Gastrocnemius medialis (tissue), 4 donors: ENCODE results near the gene KIF21B. TPM values are rescaled to one million over a fixed set of nuclear protein-coding genes. Genes with fewer than 3 reads are reported as not detected.

Source experiments
- ATAC-seq, 2 donors: fragments of 150-250 bp; one replicate each; pipeline ENCODE4 v1.9.1; 2016
- DNase-seq, 2 donors: peaks; one replicate each; pipeline ENCODE4 v3.0.0-alpha.2; 2019
- H3K27ac ChIP-seq, 4 donors: fragments of 200-600 bp; sonication (generic); 1 replicate in 1 of 4; 2 replicates in 3 of 4; pipeline ENCODE4 v1.5.1; 2016 to 2018; ENCODE audit warnings: mild to moderate bottlenecking in 2 of 4, moderate library complexity in 1 of 4
- H3K27me3 ChIP-seq, 3 donors: fragments of 200-600 bp; sonication (generic) in 2 of 3; 1 replicate in 1 of 3; 2 replicates in 2 of 3; pipeline versions ENCODE4 v1.5.1 to v1.6.0; 2016 to 2019; ENCODE audit warnings: mild to moderate bottlenecking in 1 of 3, moderate library complexity in 1 of 3
- H3K36me3 ChIP-seq, 2 donors: fragments of 200-600 bp; sonication (generic) in 1 of 2; one replicate each; pipeline ENCODE4 v1.5.1; 2017 to 2018
- H3K4me1 ChIP-seq, 2 donors: fragments of 200-600 bp; sonication (generic) in 1 of 2; one replicate each; pipeline ENCODE4 v1.5.1; 2016 to 2017; ENCODE audit warnings: mild to moderate bottlenecking in 2 of 2
- H3K4me3 ChIP-seq, 4 donors: fragments of 200-600 bp; sonication (generic) in 3 of 4; 1 replicate in 1 of 4; 2 replicates in 3 of 4; pipeline ENCODE4 v1.5.1; 2016 to 2019; ENCODE audit warnings: mild to moderate bottlenecking in 2 of 4
- H3K9me3 ChIP-seq, 3 donors: fragments of 200-600 bp; sonication (generic) in 2 of 3; 1 replicate in 1 of 3; 2 replicates in 2 of 3; pipeline ENCODE4 v1.5.1; 2016 to 2019
- CTCF ChIP-seq, 5 experiments: fragments of 450-650 bp in 3 of 5; fragments of 200-600 bp in 2 of 5; sonication (generic) in 2 of 5; IDR thresholded peaks in 4 of 5; conservative IDR thresholded peaks in 1 of 5; 1 replicate in 4 of 5; 2 replicates in 1 of 5; pipeline ENCODE4 v1.5.1; 2016 to 2019; ENCODE audit warnings: antibody characterized with exemption in 5 of 5, mild to moderate bottlenecking in 3 of 5, moderate library complexity in 3 of 5
- POLR2A ChIP-seq, 2 donors: fragments of 450-650 bp; IDR thresholded peaks; one replicate each; pipeline ENCODE4 v1.6.1; 2017; ENCODE audit warnings: antibody characterized with exemption in 2 of 2, mild to moderate bottlenecking in 2 of 2, moderate library complexity in 2 of 2
- in situ Hi-C, 4 donors: fragments of 200-750 bp; cut with MboI; loops; one replicate each; pipeline versions ENCODE4 v1.15.0 to v1.8.0; 2017; ENCODE audit warnings: low sequenced_read_pairs in 4 of 4
- intact Hi-C: fragments of 100-400 bp; cut with DNase I; formaldehyde crosslinking; loops from one replicate; pipeline ENCODE4 v1.15.1; 2023; ENCODE audit warnings: low total_unique reads
- total RNA-seq, 4 donors: library from RNA; depleted of rRNA; stranded (reverse); fragments of >200 nt; gene quantifications; one replicate each; pipeline versions ENCODE4 v1.1.0 to v1.2.3, GENCODE V29; 2016

KIF21B gene
- total RNA-seq, 4 donors from 2014 or later: 0.23 to 0.49 (median 0.36) TPM

- peaks cover 0 to 13% of the 10 kb centered on the region in 2 donors for H3K4me1 ChIP-seq
- peak overlapping the region in 1 of 4 donors; percentile 18 for H3K27ac ChIP-seq
- in situ Hi-C loops: loop anchor here in 1 of 4 donors (25.0 kb wide), 1 partner anchor 426 kb away; the partner anchor contains the start of gene KIF14
- H3K9me3 ChIP-seq: no peaks in the 10 kb centered on the region
- intact Hi-C loops: no loop called here
- H3K4me3 ChIP-seq: no peak overlapping the region
- TF ChIP-seq POLR2A (IDR thresholded peaks at IDR 0.05) (no peak), CTCF (IDR thresholded peaks at IDR 0.05 in 4 of 5, conservative IDR thresholded peaks at IDR 0.05 in 1 of 5) (no peak)
- DNase-seq: no peak
- ATAC-seq: no peak
- H3K27me3 ChIP-seq: no peaks in the 10 kb centered on the region
- H3K36me3 ChIP-seq: no peaks in the 10 kb centered on the region
Measured at GRCh38 chr1:201038186-201038876, 14.8 kb upstream of the KIF21B start.

DNA sequence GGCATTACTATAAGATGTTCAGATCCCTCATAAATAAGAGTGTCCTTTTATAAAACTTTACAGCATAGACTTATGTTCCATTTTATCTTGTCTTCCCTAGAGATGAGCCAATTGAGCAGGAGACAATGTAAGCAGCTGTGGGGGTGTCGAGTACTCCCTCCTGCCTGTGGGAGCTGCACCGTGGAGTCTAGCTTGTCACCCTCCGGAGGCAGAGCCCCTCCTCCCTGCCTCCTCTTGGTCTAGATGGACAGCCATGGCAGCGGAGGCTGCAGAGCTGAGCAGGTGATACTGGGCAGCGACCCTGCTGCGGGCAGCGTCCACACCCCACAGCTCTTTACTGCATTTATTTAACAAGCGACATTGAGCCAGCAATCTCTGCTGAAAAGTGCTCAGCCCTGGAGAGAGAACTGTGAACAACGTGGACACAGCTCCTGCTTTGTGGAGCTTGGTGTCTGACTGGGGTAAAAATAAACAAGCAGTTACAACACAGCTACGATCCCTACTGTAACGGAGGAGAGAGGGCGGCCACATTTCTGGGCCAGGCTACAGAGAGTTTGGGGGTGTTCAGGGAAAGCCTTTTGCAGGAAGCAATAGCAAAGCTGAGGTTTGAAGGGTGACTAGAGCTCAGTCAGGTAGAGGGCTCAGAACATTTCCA lies 12.8 kb upstream of the KIF21B start:
- Histone ChIP-seq H3K27me3 (no peaks in the 10 kb centered on the region), H3K36me3 (no peaks in the 10 kb centered on the region), H3K4me1 (peaks cover 0 to 7% of the 10 kb centered on the region in 2 donors), H3K9me3 (no peaks in the 10 kb centered on the region), H3K27ac (peak overlapping the region in 3 of 4 donors; percentile 1 to 10 (median 6)), H3K4me3 (no peak overlapping the region)
- in situ Hi-C loops (loop anchor here in 1 of 4 donors (25.0 kb wide), 1 partner anchor 424 kb away; the partner anchor contains the start of gene KIF14), intact Hi-C loops (no loop called here)
- TF ChIP-seq CTCF (IDR thresholded peaks at IDR 0.05 in 4 of 5, conservative IDR thresholded peaks at IDR 0.05 in 1 of 5): no peak
- TF ChIP-seq POLR2A (IDR thresholded peaks at IDR 0.05): no peak
- peak in 1 of 2 donors; percentile 51 for ATAC-seq
- DNase-seq: no peak

- Histone ChIP-seq H3K4me1 (peaks cover 0 to 7% of the 10 kb centered on the region in 2 donors), H3K36me3 (no peaks in the 10 kb centered on the region), H3K9me3 (no peaks in the 10 kb centered on the region), H3K4me3 (no peak overlapping the region), H3K27me3 (no peaks in the 10 kb centered on the region), H3K27ac (no peak overlapping the region)
- intact Hi-C loops: no loop called here
- in situ Hi-C loops: loop anchor here in 1 of 4 donors (25.0 kb wide), 1 partner anchor 422 kb away; the partner anchor contains the start of gene KIF14
- no peak for ATAC-seq
- DNase-seq: no peak
- TF ChIP-seq CTCF (IDR thresholded peaks at IDR 0.05 in 4 of 5, conservative IDR thresholded peaks at IDR 0.05 in 1 of 5) (no peak), POLR2A (IDR thresholded peaks at IDR 0.05) (no peak)
Measured at GRCh38 chr1:201034671-201035070, 11.2 kb upstream of the KIF21B start.

DNA sequence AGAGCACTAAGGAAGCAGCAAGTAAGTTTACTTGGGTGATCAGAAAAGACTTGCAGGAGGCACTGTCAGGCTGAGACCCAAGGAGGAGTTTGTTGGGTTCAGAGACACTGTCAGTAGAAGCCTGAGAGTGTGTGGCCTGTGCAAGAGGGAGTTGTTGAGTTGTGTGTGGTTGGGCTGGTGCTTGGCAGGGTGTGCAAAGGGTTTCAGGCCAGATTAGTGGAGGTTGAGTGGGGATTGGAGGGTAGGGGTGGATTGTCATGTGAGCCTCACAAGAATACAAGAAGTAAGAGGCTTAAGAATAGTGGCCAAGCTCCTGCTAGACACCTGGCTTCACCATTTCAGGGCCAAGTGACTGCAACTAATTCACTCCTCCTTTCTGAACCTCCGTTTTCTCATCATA lies 8.9 kb upstream of the KIF21B start:
- Histone ChIP-seq H3K4me3 (no peak overlapping the region), H3K27ac (no peak overlapping the region), H3K4me1 (peaks cover under 1 to 7% of the 10 kb centered on the region in 2 donors), H3K36me3 (no peaks in the 10 kb centered on the region), H3K27me3 (no peaks in the 10 kb centered on the region), H3K9me3 (no peaks in the 10 kb centered on the region)
- intact Hi-C loops (no loop called here), in situ Hi-C loops (loop anchor here in 1 of 4 donors (25.0 kb wide), 1 partner anchor 420 kb away; the partner anchor contains the start of gene KIF14)
- no peak for DNase-seq
- ATAC-seq: no peak
- TF ChIP-seq POLR2A (IDR thresholded peaks at IDR 0.05) (no peak), CTCF (IDR thresholded peaks at IDR 0.05 in 4 of 5, conservative IDR thresholded peaks at IDR 0.05 in 1 of 5) (no peak)
